ENCODE measurements around the gene ARHGEF4. TPM values are rescaled to one million over a fixed set of nuclear protein-coding genes. Genes with fewer than 3 reads are reported as not detected.

Gene ARHGEF4
- total RNA-seq, 1 experiment from 2014 or later, result 26.6 TPM

GRCh38 chr2:130852521-130853115, 15.9 kb downstream of the ARHGEF4 start:
- CTCF ChIA-PET, result no interaction called here
- H3K9ac ChIP-seq (ENCODE audit: low read length), result no peak overlapping the region
- H3K4me1 ChIP-seq (ENCODE audit: control insufficient read depth in 1 of 2, insufficient read depth in 2 of 2, low read length in 2 of 2), result no peaks in the 10 kb centered on the region
- intact Hi-C loops (cut with micrococcal nuclease), result no loop called here
- POLR2A ChIA-PET, result no interaction called here
- no peak overlapping the region for H3K4me2 ChIP-seq (ENCODE audit: low read length)
- no peaks in the 10 kb centered on the region for H3K9me2 ChIP-seq (ENCODE audit: insufficient read depth)
- no peak for DNase-seq (ENCODE audit: low read depth, low spot score)
- H3K27ac ChIP-seq (ENCODE audit: low read depth, low read length), result no peak overlapping the region
- no TSS peak for BruUV-seq (replicated peaks)
- H4K20me1 ChIP-seq (ENCODE audit: insufficient read depth), result no peaks in the 10 kb centered on the region
- no peaks in the 10 kb centered on the region for H3K9me3 ChIP-seq (ENCODE audit: control insufficient read depth in 1 of 2, insufficient read depth in 1 of 2, low read depth in 1 of 2, low read length in 2 of 2)
- H3K36me3 ChIP-seq (ENCODE audit: control insufficient read depth in 1 of 2, insufficient read depth in 2 of 2, low read length in 2 of 2), result no peaks in the 10 kb centered on the region
- H2AFZ ChIP-seq (ENCODE audit: low read depth, low read length, poor library complexity, severe bottlenecking), result no peak overlapping the region
- RAD21 ChIA-PET (ENCODE audit: low non-redundant PET in 1 of 2, low total read pairs in 2 of 2, uncharacterized antibody in 2 of 2, unreplicated experiment in 2 of 2), result no interaction called here
- no peak for TF ChIP-seq FOSL1 (IDR thresholded peaks at IDR 0.05; ENCODE audit: low read depth)
- H3K4me3 ChIP-seq (replicated peaks in 1 of 2; ENCODE audit: low read depth in 1 of 2, low read length in 2 of 2), result no peak overlapping the region
- H3K27me3 ChIP-seq (ENCODE audit: insufficient read depth, low read length), result no peaks in the 10 kb centered on the region
- no peak for ATAC-seq
- peaks cover 6% of the 10 kb centered on the region for H3K79me2 ChIP-seq (ENCODE audit: insufficient read depth, low read length)

DNA sequence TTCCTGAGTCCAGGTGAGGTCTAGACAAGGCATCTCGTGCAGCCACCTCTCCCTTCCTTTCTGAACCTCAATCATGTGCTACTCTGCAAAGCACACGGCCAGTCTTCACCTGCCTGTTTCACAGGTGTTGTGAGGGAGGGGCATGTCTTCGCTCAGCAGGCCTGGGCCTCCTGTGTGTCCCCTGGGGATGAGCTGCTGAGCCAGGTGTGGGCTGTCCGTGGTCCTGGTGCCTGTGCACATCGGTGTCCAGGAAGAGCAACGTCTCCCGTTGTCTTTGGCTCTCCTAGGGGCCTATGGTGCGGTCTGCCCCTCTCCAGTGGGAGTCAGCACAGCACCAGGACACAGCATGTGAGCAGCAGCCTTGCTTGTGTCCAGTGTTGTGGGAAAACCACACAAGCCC, 16.7 kb downstream of the ARHGEF4 start:
- no peak for DNase-seq (ENCODE audit: low read depth, low spot score)
- H3K4me2 ChIP-seq (ENCODE audit: low read length), result no peak overlapping the region
- H3K27ac ChIP-seq (ENCODE audit: low read depth, low read length), result no peak overlapping the region
- H3K9me2 ChIP-seq (ENCODE audit: insufficient read depth), result no peaks in the 10 kb centered on the region
- no peaks in the 10 kb centered on the region for H4K20me1 ChIP-seq (ENCODE audit: insufficient read depth)
- no peaks in the 10 kb centered on the region for H3K36me3 ChIP-seq (ENCODE audit: control insufficient read depth in 1 of 2, insufficient read depth in 2 of 2, low read length in 2 of 2)
- ATAC-seq, result no peak
- H2AFZ ChIP-seq (ENCODE audit: low read depth, low read length, poor library complexity, severe bottlenecking), result no peak overlapping the region
- no peaks in the 10 kb centered on the region for H3K4me1 ChIP-seq (ENCODE audit: control insufficient read depth in 1 of 2, insufficient read depth in 2 of 2, low read length in 2 of 2)
- no peaks in the 10 kb centered on the region for H3K9me3 ChIP-seq (ENCODE audit: control insufficient read depth in 1 of 2, insufficient read depth in 1 of 2, low read depth in 1 of 2, low read length in 2 of 2)
- no peaks in the 10 kb centered on the region for H3K27me3 ChIP-seq (ENCODE audit: insufficient read depth, low read length)
- ChIA-PET POLR2A (no interaction called here), CTCF (no interaction called here), RAD21 (ENCODE audit: low non-redundant PET in 1 of 2, low total read pairs in 2 of 2, uncharacterized antibody in 2 of 2, unreplicated experiment in 2 of 2) (no interaction called here)
- BruUV-seq (replicated peaks), result no TSS peak
- peaks cover 6% of the 10 kb centered on the region for H3K79me2 ChIP-seq (ENCODE audit: insufficient read depth, low read length)
- intact Hi-C loops (cut with micrococcal nuclease), result no loop called here
- H3K9ac ChIP-seq (ENCODE audit: low read length), result no peak overlapping the region
- no peak overlapping the region for H3K4me3 ChIP-seq (replicated peaks in 1 of 2; ENCODE audit: low read depth in 1 of 2, low read length in 2 of 2)
- TF ChIP-seq CBX3 (IDR thresholded peaks at IDR 0.05; ENCODE audit: low read depth) (no peak), ZFX (IDR thresholded peaks at IDR 0.05) (no peak), POLR2AphosphoS5 (IDR thresholded peaks at IDR 0.05; ENCODE audit: low read depth, low read length) (no peak), CTCF (IDR thresholded peaks at IDR 0.05 in 2 of 3, conservative IDR thresholded peaks at IDR 0.05 in 1 of 3; ENCODE audit: borderline replicate concordance in 1 of 3, insufficient read depth in 1 of 3, low read depth in 2 of 3, low read length in 2 of 3) (no peak), ZNF274 (IDR thresholded peaks at IDR 0.05; ENCODE audit: low read depth, low read length) (no peak), TCF7L2 (IDR thresholded peaks at IDR 0.05; ENCODE audit: borderline replicate concordance, extremely low read depth, insufficient read depth, insufficient read length) (no peak), ELF1 (IDR thresholded peaks at IDR 0.05; ENCODE audit: borderline replicate concordance, low read depth) (no peak), EZH2 (IDR thresholded peaks at IDR 0.05) (no peak), FOSL1 (IDR thresholded peaks at IDR 0.05; ENCODE audit: low read depth) (no peak), SIN3A (IDR thresholded peaks at IDR 0.05; ENCODE audit: low read depth) (no peak), EGR1 (IDR thresholded peaks at IDR 0.05; ENCODE audit: low read depth) (no peak), EZH2phosphoT487 (IDR thresholded peaks at IDR 0.05; ENCODE audit: borderline replicate concordance) (no peak), YY1 (IDR thresholded peaks at IDR 0.05; ENCODE audit: extremely low read depth, insufficient replicate concordance, low read depth, low read length) (no peak)
- TF ChIP-seq, protein P1, sequence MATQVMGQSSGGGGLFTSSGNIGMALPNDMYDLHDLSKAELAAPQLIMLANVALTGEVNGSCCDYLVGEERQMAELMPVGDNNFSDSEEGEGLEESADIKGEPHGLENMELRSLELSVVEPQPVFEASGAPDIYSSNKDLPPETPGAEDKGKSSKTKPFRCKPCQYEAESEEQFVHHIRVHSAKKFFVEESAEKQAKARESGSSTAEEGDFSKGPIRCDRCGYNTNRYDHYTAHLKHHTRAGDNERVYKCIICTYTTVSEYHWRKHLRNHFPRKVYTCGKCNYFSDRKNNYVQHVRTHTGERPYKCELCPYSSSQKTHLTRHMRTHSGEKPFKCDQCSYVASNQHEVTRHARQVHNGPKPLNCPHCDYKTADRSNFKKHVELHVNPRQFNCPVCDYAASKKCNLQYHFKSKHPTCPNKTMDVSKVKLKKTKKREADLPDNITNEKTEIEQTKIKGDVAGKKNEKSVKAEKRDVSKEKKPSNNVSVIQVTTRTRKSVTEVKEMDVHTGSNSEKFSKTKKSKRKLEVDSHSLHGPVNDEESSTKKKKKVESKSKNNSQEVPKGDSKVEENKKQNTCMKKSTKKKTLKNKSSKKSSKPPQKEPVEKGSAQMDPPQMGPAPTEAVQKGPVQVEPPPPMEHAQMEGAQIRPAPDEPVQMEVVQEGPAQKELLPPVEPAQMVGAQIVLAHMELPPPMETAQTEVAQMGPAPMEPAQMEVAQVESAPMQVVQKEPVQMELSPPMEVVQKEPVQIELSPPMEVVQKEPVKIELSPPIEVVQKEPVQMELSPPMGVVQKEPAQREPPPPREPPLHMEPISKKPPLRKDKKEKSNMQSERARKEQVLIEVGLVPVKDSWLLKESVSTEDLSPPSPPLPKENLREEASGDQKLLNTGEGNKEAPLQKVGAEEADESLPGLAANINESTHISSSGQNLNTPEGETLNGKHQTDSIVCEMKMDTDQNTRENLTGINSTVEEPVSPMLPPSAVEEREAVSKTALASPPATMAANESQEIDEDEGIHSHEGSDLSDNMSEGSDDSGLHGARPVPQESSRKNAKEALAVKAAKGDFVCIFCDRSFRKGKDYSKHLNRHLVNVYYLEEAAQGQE (IDR thresholded peaks at IDR 0.05; ENCODE audit: low read depth), result no peak
- TF ChIP-seq, protein P2, sequence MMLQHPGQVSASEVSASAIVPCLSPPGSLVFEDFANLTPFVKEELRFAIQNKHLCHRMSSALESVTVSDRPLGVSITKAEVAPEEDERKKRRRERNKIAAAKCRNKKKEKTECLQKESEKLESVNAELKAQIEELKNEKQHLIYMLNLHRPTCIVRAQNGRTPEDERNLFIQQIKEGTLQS (IDR thresholded peaks at IDR 0.05), result no peak

All from HCT116 (cell line).